K562 (cell line): ENCODE measurements around the gene AARSD1. TPM values are rescaled to one million over a fixed set of nuclear protein-coding genes. Genes with fewer than 3 reads are reported as not detected.

Source experiments
- ARNT ChIP-seq, 2 experiments: fragments of 450-650 bp; IDR thresholded peaks; 2 replicates each; pipeline ENCODE4 v1.6.1; 2016; ENCODE audit warnings: mild to moderate bottlenecking in 1 of 2
- BRD9 ChIP-seq: fragments of 450-650 bp; IDR thresholded peaks from 2 replicates; pipeline ENCODE4 v1.6.1; 2018; ENCODE audit warnings: low read depth; ENCODE audit not compliant: partially characterized antibody
- CBFA2T3 ChIP-seq: fragments of 450-650 bp; IDR thresholded peaks from 2 replicates; pipeline ENCODE4 v1.6.1; 2017
- CREB3L1 ChIP-seq: fragments of 450-650 bp; IDR thresholded peaks from 2 replicates; pipeline ENCODE4 v1.6.1; 2014; ENCODE audit warnings: low read depth, mild to moderate bottlenecking, moderate library complexity, borderline replicate concordance
- DPF2 ChIP-seq: fragments of 450-650 bp; IDR thresholded peaks from 2 replicates; pipeline ENCODE4 v1.6.1; 2016
- HMBOX1 ChIP-seq: sonication (generic); IDR thresholded peaks from 2 replicates; pipeline ENCODE4 v1.6.1; 2016
- JUN ChIP-seq, 2 experiments: sonication (generic) in 1 of 2; formaldehyde crosslinking in 1 of 2; IDR thresholded peaks; 2 replicates each; pipeline versions ENCODE4 v1.6.1 to v1.8.0; 2012 to 2022; ENCODE audit warnings: borderline replicate concordance in 2 of 2, mild to moderate bottlenecking in 2 of 2, improper control_type of control experiment in 1 of 2, low read depth in 1 of 2, low read length in 1 of 2, missing genetic modification reagents in 1 of 2
- KDM1A ChIP-seq, 2 experiments: fragments of 450-650 bp; IDR thresholded peaks; 2 replicates each; pipeline ENCODE4 v1.6.1; 2016; ENCODE audit warnings: mild to moderate bottlenecking in 2 of 2
- MBD1 ChIP-seq: fragments of 250-450 bp; sonication (Bioruptor Pico); IDR thresholded peaks from 2 replicates; pipeline ENCODE4 v1.8.0; 2022; ENCODE audit warnings: inconsistent platforms
- MCM2 ChIP-seq: fragments of 450-650 bp; IDR thresholded peaks from 2 replicates; pipeline ENCODE4 v1.6.1; 2017; ENCODE audit warnings: low read depth, mild to moderate bottlenecking
- NFATC3 ChIP-seq: fragments of 450-650 bp; IDR thresholded peaks from 2 replicates; pipeline ENCODE4 v1.6.1; 2017; ENCODE audit warnings: mild to moderate bottlenecking
- SMAD2 ChIP-seq: fragments of 150-350 bp; IDR thresholded peaks from 2 replicates; pipeline ENCODE4 v1.6.1; 2014; ENCODE audit warnings: low read depth, mild to moderate bottlenecking, low read length
- ZBTB7A ChIP-seq: IDR thresholded peaks from 2 replicates; pipeline ENCODE4 v1.6.1; 2011; ENCODE audit warnings: low read depth, mild to moderate bottlenecking, low read length, moderate library complexity, borderline replicate concordance; ENCODE audit not compliant: control insufficient read depth
- ZNF174 ChIP-seq: fragments of 250-450 bp; sonication (Bioruptor Pico); IDR thresholded peaks from 2 replicates; pipeline ENCODE4 v1.4.0; 2020; ENCODE audit warnings: mild to moderate bottlenecking
- ZNF217 ChIP-seq: sonication (generic); formaldehyde crosslinking; IDR thresholded peaks from 2 replicates; pipeline ENCODE4 v1.8.0; 2022; ENCODE audit warnings: mild to moderate bottlenecking, missing genetic modification reagents
- ZNF253 ChIP-seq: fragments of 250-450 bp; sonication (Bioruptor Pico); conservative IDR thresholded peaks from 2 replicates; pipeline ENCODE4 v1.6.1; 2021; ENCODE audit warnings: mild to moderate bottlenecking
- ZNF584 ChIP-seq: fragments of 200-800 bp; sonication (Bioruptor generic); IDR thresholded peaks from 2 replicates; pipeline ENCODE4 v1.6.1; 2016; ENCODE audit warnings: low read depth, mild to moderate bottlenecking, missing genetic modification characterization, missing compliant biosample characterization
- ZNF668 ChIP-seq: fragments of 250-450 bp; sonication (Bioruptor Pico); IDR thresholded peaks from 2 replicates; pipeline ENCODE4 v1.8.0; 2022; ENCODE audit warnings: mild to moderate bottlenecking, inconsistent platforms
- polyA plus RNA-seq, 8 experiments: library from polyadenylated mRNA; depleted of rRNA in 4 of 8; stranded (reverse) in 5 of 8; unstranded in 3 of 8; fragments of >200 nt; fragmentation: Nextera tagmentation in 2 of 8; fragmentation: Illumina TruSeq in 1 of 8; extraction: Ambion mirVana in 2 of 8; extraction: Trizol in 1 of 8; gene quantifications; 2 replicates each; pipeline versions ENCODE4 v1.2.1 to v1.2.3, GENCODE V29; 2011 to 2014; ENCODE audit warnings: inconsistent platforms in 1 of 8, missing spikeins in 1 of 8
- total RNA-seq, 7 experiments: library from RNA; depleted of rRNA in 6 of 7; stranded (reverse); fragments of >200 nt in 6 of 7; fragmentation: Illumina TruSeq in 2 of 7; extraction: Trizol in 2 of 7; gene quantifications; 2 replicates each; pipeline versions ENCODE4 v1.2.1 to v1.2.3, GENCODE V29; 2011 to 2021; ENCODE audit warnings: low replicate concordance in 1 of 7
- TF ChIP-seq, protein P1 (sequence below): sonication (generic); formaldehyde crosslinking; IDR thresholded peaks from 2 replicates; pipeline ENCODE4 v1.8.0; 2023; ENCODE audit warnings: missing genetic modification reagents, mild to moderate bottlenecking, borderline replicate concordance

Gene AARSD1
- total and polyA plus RNA-seq, 9 of the 15 experiments (the other 6 are each of a cell fraction or from before 2014, with no cell fraction given): 51.7 to 98.5 (median 68.6) TPM

DNA sequence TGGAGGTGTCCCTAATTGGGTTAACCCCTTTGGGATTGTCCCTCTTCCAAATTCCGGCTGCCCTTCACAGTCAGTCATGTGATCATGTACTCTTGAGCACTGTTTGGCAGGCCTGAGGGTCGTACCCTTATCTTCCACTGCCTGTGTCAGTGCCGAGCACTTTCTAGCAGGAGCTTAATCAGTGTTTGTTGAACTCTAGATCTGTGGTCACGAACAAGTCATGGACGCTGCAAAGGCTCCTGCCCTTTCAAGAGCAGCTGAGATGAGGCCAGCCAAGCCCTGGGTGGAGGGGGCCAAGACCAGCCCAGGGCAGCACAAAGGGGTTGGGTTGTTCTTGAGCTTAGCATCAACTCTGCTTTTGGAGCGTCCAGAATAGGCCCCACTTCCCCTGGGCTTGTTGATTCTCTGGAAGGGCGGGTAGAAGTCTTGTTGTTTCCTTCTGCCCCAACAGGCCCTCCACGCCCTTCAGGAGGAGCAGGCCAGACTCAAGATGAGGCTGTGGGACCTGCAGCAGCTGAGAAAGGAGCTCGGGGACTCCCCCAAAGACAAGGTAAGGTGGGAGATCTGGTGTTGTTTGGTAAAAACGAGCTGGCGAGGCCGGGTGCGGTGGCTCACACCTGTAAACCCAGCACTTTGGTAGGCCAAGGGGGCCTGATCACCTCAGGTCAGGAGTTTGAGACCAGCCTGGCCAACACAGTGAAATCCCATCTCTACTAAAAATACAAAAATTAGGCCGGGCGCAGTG is 47.6 kb upstream of the AARSD1 start (continued):
- TF ChIP-seq JUN (IDR thresholded peaks at IDR 0.05; ENCODE audit: borderline replicate concordance, low read depth, low read length) (no peak), JUN (CRISPR knock-in tag; IDR thresholded peaks at IDR 0.05; ENCODE audit: borderline replicate concordance) (no peak), NFATC3 (no peak), ZNF668 (no peak), CREB3L1 (no peak), KDM1A (IDR thresholded peaks at IDR 0.05) (no peak), ARNT (IDR thresholded peaks at IDR 0.05) (no peak), SMAD2 (no peak), ZBTB7A (peak; percentile 48; the same call in 1 of the 2 replicates), BRD9 (no peak), ZNF253 (CRISPR knock-in tag) (no peak), DPF2 (peak; percentile 46; the same call in 1 of the 2 replicates), ZNF174 (CRISPR knock-in tag) (no peak), ZNF217 (no peak), HMBOX1 (peak; percentile 80), CBFA2T3 (peak; percentile 58), ZNF584 (CRISPR knock-in tag) (no peak), MCM2 (no peak), MBD1 (no peak)
- TF ChIP-seq, protein P1, sequence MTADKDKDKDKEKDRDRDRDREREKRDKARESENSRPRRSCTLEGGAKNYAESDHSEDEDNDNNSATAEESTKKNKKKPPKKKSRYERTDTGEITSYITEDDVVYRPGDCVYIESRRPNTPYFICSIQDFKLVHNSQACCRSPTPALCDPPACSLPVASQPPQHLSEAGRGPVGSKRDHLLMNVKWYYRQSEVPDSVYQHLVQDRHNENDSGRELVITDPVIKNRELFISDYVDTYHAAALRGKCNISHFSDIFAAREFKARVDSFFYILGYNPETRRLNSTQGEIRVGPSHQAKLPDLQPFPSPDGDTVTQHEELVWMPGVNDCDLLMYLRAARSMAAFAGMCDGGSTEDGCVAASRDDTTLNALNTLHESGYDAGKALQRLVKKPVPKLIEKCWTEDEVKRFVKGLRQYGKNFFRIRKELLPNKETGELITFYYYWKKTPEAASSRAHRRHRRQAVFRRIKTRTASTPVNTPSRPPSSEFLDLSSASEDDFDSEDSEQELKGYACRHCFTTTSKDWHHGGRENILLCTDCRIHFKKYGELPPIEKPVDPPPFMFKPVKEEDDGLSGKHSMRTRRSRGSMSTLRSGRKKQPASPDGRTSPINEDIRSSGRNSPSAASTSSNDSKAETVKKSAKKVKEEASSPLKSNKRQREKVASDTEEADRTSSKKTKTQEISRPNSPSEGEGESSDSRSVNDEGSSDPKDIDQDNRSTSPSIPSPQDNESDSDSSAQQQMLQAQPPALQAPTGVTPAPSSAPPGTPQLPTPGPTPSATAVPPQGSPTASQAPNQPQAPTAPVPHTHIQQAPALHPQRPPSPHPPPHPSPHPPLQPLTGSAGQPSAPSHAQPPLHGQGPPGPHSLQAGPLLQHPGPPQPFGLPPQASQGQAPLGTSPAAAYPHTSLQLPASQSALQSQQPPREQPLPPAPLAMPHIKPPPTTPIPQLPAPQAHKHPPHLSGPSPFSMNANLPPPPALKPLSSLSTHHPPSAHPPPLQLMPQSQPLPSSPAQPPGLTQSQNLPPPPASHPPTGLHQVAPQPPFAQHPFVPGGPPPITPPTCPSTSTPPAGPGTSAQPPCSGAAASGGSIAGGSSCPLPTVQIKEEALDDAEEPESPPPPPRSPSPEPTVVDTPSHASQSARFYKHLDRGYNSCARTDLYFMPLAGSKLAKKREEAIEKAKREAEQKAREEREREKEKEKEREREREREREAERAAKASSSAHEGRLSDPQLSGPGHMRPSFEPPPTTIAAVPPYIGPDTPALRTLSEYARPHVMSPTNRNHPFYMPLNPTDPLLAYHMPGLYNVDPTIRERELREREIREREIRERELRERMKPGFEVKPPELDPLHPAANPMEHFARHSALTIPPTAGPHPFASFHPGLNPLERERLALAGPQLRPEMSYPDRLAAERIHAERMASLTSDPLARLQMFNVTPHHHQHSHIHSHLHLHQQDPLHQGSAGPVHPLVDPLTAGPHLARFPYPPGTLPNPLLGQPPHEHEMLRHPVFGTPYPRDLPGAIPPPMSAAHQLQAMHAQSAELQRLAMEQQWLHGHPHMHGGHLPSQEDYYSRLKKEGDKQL: no peak
